Mesenchymal stem cell (in vitro differentiated cells and primary cell): ENCODE data around the gene SLC49A3.

Experiments
- DNase-seq: peaks from one replicate; pipeline ENCODE4 v3.0.0-alpha.2; 2013
- H2AFZ ChIP-seq: one replicate; pipeline ENCODE4 v1.6.1; 2013; ENCODE audit warnings: low read depth, mild to moderate bottlenecking, control low read depth, inconsistent platforms, low read length, moderate library complexity
- H2AK5ac ChIP-seq: 2 replicates; pipeline ENCODE4 v1.6.1; 2013; ENCODE audit warnings: low read length, moderate library complexity, mild to moderate bottlenecking, inconsistent platforms; ENCODE audit not compliant: severe bottlenecking
- H2BK120ac ChIP-seq: one replicate; pipeline ENCODE4 v1.6.1; 2013; ENCODE audit warnings: low read depth, mild to moderate bottlenecking, inconsistent platforms, low read length, moderate library complexity
- H2BK12ac ChIP-seq, 2 experiments: one replicate each; pipeline ENCODE4 v1.6.1; 2013; ENCODE audit warnings: inconsistent platforms in 2 of 2, low read length in 2 of 2, mild to moderate bottlenecking in 2 of 2, moderate library complexity in 2 of 2, control low read depth in 1 of 2
- H2BK15ac ChIP-seq: one replicate; pipeline ENCODE4 v1.6.1; 2013; ENCODE audit warnings: mild to moderate bottlenecking, low read depth, inconsistent platforms; ENCODE audit not compliant: poor library complexity, severe bottlenecking
- H2BK5ac ChIP-seq: 2 replicates; pipeline ENCODE4 v1.6.1; 2013; ENCODE audit warnings: low read depth, mild to moderate bottlenecking, low read length, control low read depth, inconsistent platforms; ENCODE audit not compliant: poor library complexity, severe bottlenecking
- H3K14ac ChIP-seq, 2 experiments: one replicate each; pipeline ENCODE4 v1.6.1; 2013; ENCODE audit warnings: inconsistent platforms in 2 of 2, low read length in 2 of 2, control low read depth in 1 of 2, mild to moderate bottlenecking in 1 of 2, moderate library complexity in 1 of 2
- H3K18ac ChIP-seq, 2 experiments: one replicate each; pipeline ENCODE4 v1.6.1; 2013; ENCODE audit warnings: inconsistent platforms in 2 of 2, low read length in 2 of 2, control low read depth in 1 of 2, low read depth in 1 of 2, mild to moderate bottlenecking in 1 of 2
- H3K23ac ChIP-seq, 2 experiments: one replicate each; pipeline ENCODE4 v1.6.1; 2013; ENCODE audit warnings: inconsistent platforms in 2 of 2, low read length in 2 of 2, mild to moderate bottlenecking in 2 of 2, moderate library complexity in 2 of 2, control low read depth in 1 of 2
- H3K27ac ChIP-seq: 2 replicates; pipeline ENCODE4 v1.5.1; 2013; ENCODE audit warnings: mild to moderate bottlenecking, moderate library complexity, low read length, control low read depth, inconsistent platforms; ENCODE audit not compliant: poor library complexity, severe bottlenecking
- H3K27me3 ChIP-seq, 2 experiments: 2 replicates each; pipeline versions ENCODE4 v1.6.1 to v1.7.0; 2013; ENCODE audit warnings: low read length in 2 of 2, mild to moderate bottlenecking in 2 of 2, moderate library complexity in 2 of 2, control low read depth in 1 of 2, inconsistent platforms in 1 of 2; ENCODE audit not compliant: control insufficient read depth in 1 of 2, insufficient read depth in 1 of 2
- H3K36me3 ChIP-seq, 2 experiments: 2 replicates each; pipeline versions ENCODE4 v1.6.1 to v1.7.0; 2013; ENCODE audit warnings: low read length in 2 of 2, control low read depth in 1 of 2, inconsistent platforms in 1 of 2, low read depth in 1 of 2, mild to moderate bottlenecking in 1 of 2; ENCODE audit not compliant: insufficient read depth in 2 of 2, control insufficient read depth in 1 of 2
- H3K4ac ChIP-seq, 2 experiments: one replicate each; pipeline ENCODE4 v1.6.1; 2013; ENCODE audit warnings: inconsistent platforms in 2 of 2, low read length in 2 of 2, mild to moderate bottlenecking in 2 of 2, moderate library complexity in 2 of 2, control low read depth in 1 of 2, low read depth in 1 of 2
- H3K4me1 ChIP-seq: 2 replicates; pipeline ENCODE4 v1.6.1; 2013; ENCODE audit warnings: low read depth, low read length, control low read depth; ENCODE audit not compliant: control insufficient read depth, insufficient read depth
- H3K4me2 ChIP-seq: 2 replicates; pipeline ENCODE4 v1.6.1; 2013; ENCODE audit warnings: low read length, mild to moderate bottlenecking, inconsistent platforms; ENCODE audit not compliant: poor library complexity, severe bottlenecking
- H3K4me3 ChIP-seq, 2 experiments: 2 replicates each; pipeline versions ENCODE4 v1.5.1 to v1.7.0; 2013; ENCODE audit warnings: low read length in 2 of 2, mild to moderate bottlenecking in 2 of 2, control low read depth in 1 of 2, low read depth in 1 of 2; ENCODE audit not compliant: insufficient read depth in 1 of 2
- H3K79me1 ChIP-seq: replicated peaks from 2 replicates; pipeline ENCODE4 v1.6.1; 2013; ENCODE audit warnings: mild to moderate bottlenecking, control low read depth, low read length, inconsistent platforms; ENCODE audit not compliant: poor library complexity, severe bottlenecking
- H3K9ac ChIP-seq: 2 replicates; pipeline ENCODE4 v1.7.0; 2013; ENCODE audit warnings: mild to moderate bottlenecking, low read length, moderate library complexity
- H3K9me3 ChIP-seq: 2 replicates; pipeline ENCODE4 v1.7.0; 2013; ENCODE audit warnings: mild to moderate bottlenecking, low read length; ENCODE audit not compliant: control insufficient read depth
- H4K8ac ChIP-seq: one replicate; pipeline ENCODE4 v1.6.1; 2013; ENCODE audit warnings: inconsistent platforms, mild to moderate bottlenecking, low read length, moderate library complexity
- H4K91ac ChIP-seq: one replicate; pipeline ENCODE4 v1.6.1; 2013; ENCODE audit warnings: mild to moderate bottlenecking, low read length, inconsistent platforms
- WGBS: methylation state at CpG from one replicate; pipeline ENCODE4 v1.1.7; 2013; ENCODE audit warnings: mixed read lengths; 5-methylcytosine and 5-hydroxymethylcytosine counted together

The SLC49A3 gene

DNA sequence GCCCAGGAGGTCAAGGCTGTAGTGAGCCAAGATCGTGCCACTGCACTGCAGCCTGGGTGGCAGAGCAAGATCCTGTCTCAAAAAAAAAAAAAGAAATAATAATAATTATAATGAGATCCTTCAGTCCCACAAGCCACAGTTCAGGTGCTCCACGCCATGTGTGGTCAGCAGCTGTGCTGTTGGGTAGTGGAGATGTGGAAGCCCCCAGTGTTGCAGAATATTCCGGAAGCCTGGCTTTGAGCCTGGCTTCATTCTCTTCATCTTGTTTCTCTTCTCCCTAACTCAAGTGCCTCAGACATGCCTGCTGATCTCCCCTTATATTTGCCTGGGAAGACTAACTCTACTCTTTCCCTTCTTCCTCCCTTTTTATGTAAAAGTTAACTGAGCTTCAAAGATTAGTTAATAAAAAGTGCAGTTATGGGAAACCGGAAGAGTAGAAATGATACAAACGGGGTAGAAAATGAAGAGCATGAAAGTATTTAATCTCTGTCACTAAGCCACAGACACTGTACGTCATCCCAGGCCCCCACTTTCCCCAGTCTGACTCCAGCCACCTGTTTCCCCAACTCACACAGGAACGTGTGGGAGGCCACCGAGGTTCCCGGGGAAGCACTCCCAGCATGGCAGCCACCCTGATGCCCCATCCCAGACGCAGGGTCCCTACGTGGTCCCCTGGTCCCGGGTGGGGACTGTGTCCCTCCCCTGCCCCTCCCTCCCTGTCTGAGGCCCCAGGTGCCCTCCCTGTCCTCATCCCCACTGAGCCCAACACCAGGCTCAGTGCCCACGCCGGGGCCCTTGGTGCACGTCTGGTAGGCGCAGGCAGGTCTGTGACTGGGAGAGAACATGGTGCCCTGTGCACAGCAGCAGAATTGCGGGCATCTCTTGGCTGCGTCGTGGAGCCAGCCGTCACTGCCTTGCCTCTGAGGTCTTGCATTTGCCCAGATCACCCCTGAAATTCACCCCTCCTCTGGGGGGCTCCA, 40.7 kb upstream of the SLC49A3 start:
- no peak overlapping the region for H2AFZ ChIP-seq
- H3K36me3 ChIP-seq: peaks cover 36 to 63% of the 10 kb centered on the region in 2 experiments
- no peak overlapping the region for H3K4me2 ChIP-seq
- H3K27ac ChIP-seq: no peak overlapping the region
- no peak overlapping the region for H3K18ac ChIP-seq
- no peaks in the 10 kb centered on the region for H3K27me3 ChIP-seq
- H2BK120ac ChIP-seq: no peak overlapping the region
- H3K4ac ChIP-seq: no peak overlapping the region
- H2BK5ac ChIP-seq: no peak overlapping the region
- peak overlapping the region; percentile 42 for H4K8ac ChIP-seq
- peaks cover 28% of the 10 kb centered on the region for H3K79me1 ChIP-seq
- H3K14ac ChIP-seq: no peak overlapping the region
- no peaks in the 10 kb centered on the region for H3K9me3 ChIP-seq
- H2AK5ac ChIP-seq: no peak overlapping the region
- H3K4me1 ChIP-seq: peaks cover 11% of the 10 kb centered on the region
- no peak overlapping the region for H3K4me3 ChIP-seq
- 95% methylated on average over 18 of the region's 20 CpGs for WGBS
- no peak overlapping the region for H3K23ac ChIP-seq
- no peak overlapping the region for H3K9ac ChIP-seq
- DNase-seq: no peak
- H2BK12ac ChIP-seq: no peak overlapping the region
- peak overlapping the region; percentile 58 for H4K91ac ChIP-seq
- no peak overlapping the region for H2BK15ac ChIP-seq

DNA sequence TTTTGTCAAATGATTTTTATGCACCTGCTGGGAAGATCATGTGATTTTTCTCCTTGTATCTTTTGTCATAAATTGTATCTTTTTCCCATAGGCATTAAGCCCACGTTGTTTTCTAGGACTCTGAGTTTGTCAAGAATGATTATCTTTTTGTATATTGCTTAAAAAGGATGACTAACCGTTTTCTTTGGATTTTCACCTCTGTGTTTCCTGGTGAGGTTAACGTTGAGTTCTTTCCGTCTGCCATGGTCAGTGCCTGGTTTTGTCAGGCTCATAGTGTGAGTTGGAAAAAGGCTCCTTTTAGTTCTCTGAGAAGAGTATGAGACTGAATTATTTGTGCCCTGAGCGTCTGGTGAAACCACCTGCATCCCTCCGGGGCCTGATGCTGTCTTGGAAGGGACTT, 38.6 kb upstream of the SLC49A3 start:
- Histone ChIP-seq H4K8ac (no peak overlapping the region), H3K23ac (no peak overlapping the region), H3K27me3 (no peaks in the 10 kb centered on the region), H3K4me2 (no peak overlapping the region), H2AK5ac (no peak overlapping the region), H2BK5ac (no peak overlapping the region), H3K18ac (no peak overlapping the region), H2BK15ac (no peak overlapping the region), H3K4ac (no peak overlapping the region), H3K9me3 (no peaks in the 10 kb centered on the region), H3K27ac (peak overlapping the region; percentile 21), H4K91ac (no peak overlapping the region), H2BK120ac (no peak overlapping the region), H3K9ac (no peak overlapping the region), H3K4me3 (no peak overlapping the region), H3K4me1 (peaks cover 13% of the 10 kb centered on the region), H3K14ac (no peak overlapping the region), H3K79me1 (peaks cover 22% of the 10 kb centered on the region), H2AFZ (no peak overlapping the region), H3K36me3 (peaks cover 21 to 64% of the 10 kb centered on the region in 2 experiments), H2BK12ac (no peak overlapping the region)
- 86% methylated on average over 6 of the region's 6 CpGs for WGBS
- no peak for DNase-seq

DNA sequence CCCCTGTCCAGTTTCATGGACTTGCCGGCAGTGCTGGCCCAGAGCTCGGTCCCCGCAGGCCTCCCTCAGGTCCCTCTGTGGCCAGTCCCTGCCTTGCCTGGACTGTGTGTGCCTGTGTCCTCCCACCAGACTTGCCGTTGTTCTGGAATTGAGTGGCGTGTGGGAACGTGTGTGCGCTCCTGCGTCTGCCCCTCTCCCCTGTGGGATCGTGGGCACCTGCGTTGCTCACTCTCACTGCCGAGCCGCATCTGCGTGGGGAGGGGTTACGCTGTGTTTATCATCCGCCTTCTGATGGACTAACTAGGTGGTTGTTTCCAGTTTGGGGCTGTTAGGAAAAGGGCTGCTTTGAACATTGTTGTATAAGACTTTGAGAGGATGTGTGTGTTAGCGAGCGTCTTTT, 37.9 kb upstream of the SLC49A3 start:
- WGBS: 95% methylated on average over 17 of the region's 17 CpGs
- H3K79me1 ChIP-seq: peaks cover 19% of the 10 kb centered on the region

DNA sequence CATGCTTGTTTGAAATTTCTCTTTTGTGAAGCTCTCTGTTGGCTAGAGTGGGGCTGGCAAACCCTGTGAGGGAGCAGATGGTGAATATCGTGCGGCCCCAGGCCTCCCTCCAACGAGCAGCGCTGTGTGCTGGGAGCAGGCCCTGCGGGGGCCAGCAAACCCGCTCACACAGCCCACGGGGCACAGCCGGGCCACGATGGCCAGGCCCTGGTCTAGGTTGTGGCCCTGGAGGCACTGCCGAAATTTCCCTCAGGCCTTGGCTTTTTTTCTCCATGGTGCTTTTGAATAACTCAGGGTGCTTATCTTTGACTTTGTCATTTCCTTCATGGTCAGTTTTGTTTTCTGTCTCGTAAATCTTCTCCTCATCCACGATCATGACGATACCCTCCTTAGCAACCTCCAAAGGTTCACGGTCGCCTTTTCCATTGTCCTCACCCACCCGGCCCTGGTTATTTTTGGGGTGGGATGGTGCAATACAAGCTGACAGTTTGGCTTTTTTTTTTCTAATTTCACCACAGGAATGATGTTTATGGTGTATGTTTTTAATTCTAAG, 37.4 kb upstream of the SLC49A3 start:
- DNase-seq: peak; percentile 43
- Histone ChIP-seq H2BK5ac (no peak overlapping the region), H3K23ac (no peak overlapping the region), H2BK120ac (no peak overlapping the region), H2AK5ac (no peak overlapping the region), H3K4me3 (peak overlapping the region in 1 of 2 experiments; percentile 39), H3K9ac (peak overlapping the region; percentile 64), H3K4me1 (peaks cover 20% of the 10 kb centered on the region), H3K4me2 (no peak overlapping the region), H2AFZ (no peak overlapping the region), H3K9me3 (no peaks in the 10 kb centered on the region), H3K18ac (no peak overlapping the region), H3K36me3 (peaks cover 17 to 66% of the 10 kb centered on the region in 2 experiments), H4K8ac (peak overlapping the region; percentile 3), H3K4ac (no peak overlapping the region), H2BK15ac (no peak overlapping the region), H3K27me3 (no peaks in the 10 kb centered on the region), H2BK12ac (no peak overlapping the region), H3K79me1 (peaks cover 18% of the 10 kb centered on the region), H3K27ac (no peak overlapping the region), H3K14ac (no peak overlapping the region), H4K91ac (no peak overlapping the region)
- WGBS: 89% methylated on average over 13 of the region's 16 CpGs

More for the DNA sequence above, 37.9 kb upstream of the SLC49A3 start:
- no peak overlapping the region for H3K14ac ChIP-seq
- H2AFZ ChIP-seq: no peak overlapping the region
- no peak overlapping the region for H3K4ac ChIP-seq
- H3K27me3 ChIP-seq: no peaks in the 10 kb centered on the region
- H2BK5ac ChIP-seq: no peak overlapping the region
- no peak overlapping the region for H3K27ac ChIP-seq
- H2BK12ac ChIP-seq: no peak overlapping the region
- H2BK120ac ChIP-seq: no peak overlapping the region
- peak overlapping the region; percentile 64 for H3K9ac ChIP-seq
- H3K4me2 ChIP-seq: no peak overlapping the region
- H3K9me3 ChIP-seq: no peaks in the 10 kb centered on the region
- H2BK15ac ChIP-seq: no peak overlapping the region
- H2AK5ac ChIP-seq: no peak overlapping the region
- DNase-seq: no peak
- no peak overlapping the region for H4K8ac ChIP-seq
- peaks cover 15% of the 10 kb centered on the region for H3K4me1 ChIP-seq
- H3K4me3 ChIP-seq: peak overlapping the region in 1 of 2 experiments; percentile 39
- no peak overlapping the region for H3K23ac ChIP-seq
- H3K36me3 ChIP-seq: peaks cover 18 to 64% of the 10 kb centered on the region in 2 experiments
- H3K18ac ChIP-seq: no peak overlapping the region
- peak overlapping the region; percentile 43 for H4K91ac ChIP-seq
